Measurements from ENCODE around the gene OR5K4.

- no peak for TF ChIP-seq ZFX (IDR thresholded peaks at IDR 0.05; ENCODE audit: borderline replicate concordance)
- TF ChIP-seq CTCF (IDR thresholded peaks at IDR 0.05) = no peak
Measured at GRCh38 chr3:98371853-98372252, 18.2 kb downstream of the OR5K4 start.
